Measurements from ENCODE around the gene SLCO2B1. TPM values are rescaled to one million over a fixed set of nuclear protein-coding genes. Genes with fewer than 3 reads are reported as not detected.

SLCO2B1 gene
- total and polyA plus RNA-seq, 2 donors = 13.0 to 14.4 TPM

DNA sequence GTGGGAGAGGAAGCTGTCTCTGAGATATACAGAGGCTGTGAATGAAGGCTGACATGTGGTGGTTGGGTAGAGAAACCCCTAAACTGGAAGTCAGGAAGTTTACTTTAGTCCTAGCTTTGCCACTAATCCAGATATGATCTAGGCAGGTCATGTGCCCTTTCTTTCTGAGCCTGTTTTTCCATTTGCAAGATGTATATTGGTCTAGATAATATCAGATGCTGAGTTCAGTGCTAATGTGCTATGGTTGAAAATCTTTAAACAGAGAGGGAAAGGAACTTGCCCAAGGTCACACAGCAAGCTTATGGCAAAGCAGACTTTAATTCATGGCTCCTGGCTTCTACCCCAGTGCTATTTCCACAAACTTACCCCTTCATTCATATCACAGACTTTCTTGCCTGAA is 63.9 kb downstream of the SLCO2B1 start:
- Histone ChIP-seq H3K36me3 (ENCODE audit: control insufficient read depth in 2 of 2, insufficient read depth in 2 of 2, low read length in 1 of 2) (no peaks in the 10 kb centered on the region), H3K4me1 (ENCODE audit: control insufficient read depth in 2 of 2, insufficient read depth in 2 of 2, low read length in 2 of 2) (no peaks in the 10 kb centered on the region), H3K27me3 (ENCODE audit: control insufficient read depth in 2 of 2, insufficient read depth in 1 of 2, low read length in 1 of 2) (no peaks in the 10 kb centered on the region), H3K27ac (ENCODE audit: low read depth in 1 of 2, low read length in 1 of 2) (no peak overlapping the region), H3K9me3 (ENCODE audit: control insufficient read depth in 2 of 2, insufficient read depth in 1 of 2, low read length in 1 of 2) (no peaks in the 10 kb centered on the region), H3K4me3 (ENCODE audit: low read length in 2 of 2) (no peak overlapping the region)
- DNase-seq (ENCODE audit: low read depth in 6 of 9, low spot score in 9 of 9) = no peak

DNA sequence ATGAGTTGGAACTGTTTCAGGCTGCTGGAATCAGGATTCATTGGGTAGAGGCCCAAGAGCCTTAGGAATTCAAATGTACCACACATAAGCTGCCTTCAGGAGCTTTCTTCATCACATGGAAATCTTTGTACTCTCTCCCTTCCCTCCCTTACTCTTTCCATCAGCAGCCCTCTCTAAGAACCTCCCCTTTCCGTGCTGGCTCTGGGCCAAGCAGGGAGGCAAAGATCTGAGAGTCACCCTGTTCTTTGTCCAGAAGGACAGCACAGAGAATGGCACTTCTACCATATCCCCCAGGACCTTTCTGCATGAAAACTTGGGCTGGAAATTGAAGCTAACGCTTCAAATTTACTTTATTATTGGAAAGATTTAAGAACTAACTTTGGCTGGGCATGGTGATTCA is 69.0 kb downstream of the SLCO2B1 start:
- no peaks in the 10 kb centered on the region for H3K9me3 ChIP-seq (ENCODE audit: control insufficient read depth in 2 of 2, insufficient read depth in 1 of 2, low read length in 1 of 2)
- no peak for DNase-seq (ENCODE audit: low read depth in 6 of 9, low spot score in 9 of 9)
- H3K27me3 ChIP-seq (ENCODE audit: control insufficient read depth in 2 of 2, insufficient read depth in 1 of 2, low read length in 1 of 2) = no peaks in the 10 kb centered on the region
- no peaks in the 10 kb centered on the region for H3K36me3 ChIP-seq (ENCODE audit: control insufficient read depth in 2 of 2, insufficient read depth in 2 of 2, low read length in 1 of 2)
- no peaks in the 10 kb centered on the region for H3K4me1 ChIP-seq (ENCODE audit: control insufficient read depth in 2 of 2, insufficient read depth in 2 of 2, low read length in 2 of 2)
- no peak overlapping the region for H3K4me3 ChIP-seq (ENCODE audit: low read length in 2 of 2)
- WGBS = 61% methylated on average over 2 of the region's 2 CpGs
- no peak overlapping the region for H3K27ac ChIP-seq (ENCODE audit: low read depth in 1 of 2, low read length in 1 of 2)

DNA sequence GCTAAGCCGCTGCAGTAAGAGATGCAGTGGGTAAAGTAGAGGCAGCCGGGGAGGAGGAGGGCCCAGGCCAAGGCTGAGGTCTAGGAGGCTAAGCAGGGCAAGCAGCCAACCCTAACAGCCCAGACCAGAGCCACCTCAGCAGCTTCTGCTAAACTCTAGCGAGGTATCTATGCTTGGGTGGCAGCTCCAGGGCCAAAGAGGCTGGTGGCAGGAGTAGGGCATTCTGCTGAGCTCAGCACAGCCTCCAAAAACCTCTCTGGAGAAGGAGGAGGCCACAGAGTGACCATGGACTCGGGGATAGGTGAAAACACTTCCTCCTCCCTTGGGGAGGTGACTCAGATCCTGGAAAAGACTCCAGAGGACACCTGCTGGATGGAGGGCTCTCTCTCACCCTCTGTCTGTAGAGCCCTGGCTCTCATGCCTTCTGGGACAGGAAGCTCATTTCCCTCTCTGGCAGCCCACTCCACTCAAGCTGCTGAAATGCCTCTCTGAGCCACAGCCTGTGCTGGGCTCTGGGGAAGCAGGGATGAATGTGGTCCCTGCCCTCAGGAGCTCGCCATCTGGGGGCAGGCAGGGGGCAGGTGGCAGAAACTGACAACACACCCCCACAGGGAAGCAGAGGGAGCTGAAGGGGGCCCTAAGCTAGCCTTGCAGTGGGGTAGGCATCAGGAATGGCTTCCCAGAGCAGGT is 73.2 kb downstream of the SLCO2B1 start:
- H3K4me3 ChIP-seq (ENCODE audit: low read length in 2 of 2) = no peak overlapping the region
- H3K27me3 ChIP-seq (ENCODE audit: control insufficient read depth in 2 of 2, insufficient read depth in 1 of 2, low read length in 1 of 2) = peaks cover 0 to 2% of the 10 kb centered on the region in 2 donors
- H3K36me3 ChIP-seq (ENCODE audit: control insufficient read depth in 2 of 2, insufficient read depth in 2 of 2, low read length in 1 of 2) = no peaks in the 10 kb centered on the region
- no peaks in the 10 kb centered on the region for H3K4me1 ChIP-seq (ENCODE audit: control insufficient read depth in 2 of 2, insufficient read depth in 2 of 2, low read length in 2 of 2)
- H3K27ac ChIP-seq (ENCODE audit: low read depth in 1 of 2, low read length in 1 of 2) = no peak overlapping the region
- WGBS = 52% methylated on average over 5 of the region's 5 CpGs
- H3K9me3 ChIP-seq (ENCODE audit: control insufficient read depth in 2 of 2, insufficient read depth in 1 of 2, low read length in 1 of 2) = no peaks in the 10 kb centered on the region
- no peak for DNase-seq (ENCODE audit: low read depth in 6 of 9, low spot score in 9 of 9)

DNA sequence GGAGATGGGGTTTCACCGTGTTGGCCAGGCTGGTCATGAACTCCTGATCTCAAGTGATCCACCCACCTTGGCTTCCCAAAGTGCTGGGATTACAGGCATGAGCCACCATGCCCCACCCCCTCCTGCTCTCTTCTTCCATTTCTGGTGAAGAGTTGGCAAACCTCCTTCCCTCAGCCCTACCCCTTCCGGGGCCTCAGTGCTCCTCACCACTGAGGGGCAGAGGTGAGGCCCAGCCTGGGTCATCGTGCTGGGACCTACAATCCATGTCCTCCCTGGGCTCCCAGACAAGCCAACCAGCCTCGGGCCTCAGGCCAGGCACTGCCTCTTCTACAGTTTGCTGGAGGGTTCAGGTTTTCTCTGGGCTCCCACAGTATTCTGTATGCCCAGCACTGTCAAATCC is 74.9 kb downstream of the SLCO2B1 start:
- H3K36me3 ChIP-seq (ENCODE audit: control insufficient read depth in 2 of 2, insufficient read depth in 2 of 2, low read length in 1 of 2) = no peaks in the 10 kb centered on the region
- H3K4me1 ChIP-seq (ENCODE audit: control insufficient read depth in 2 of 2, insufficient read depth in 2 of 2, low read length in 2 of 2) = no peaks in the 10 kb centered on the region
- no peaks in the 10 kb centered on the region for H3K9me3 ChIP-seq (ENCODE audit: control insufficient read depth in 2 of 2, insufficient read depth in 1 of 2, low read length in 1 of 2)
- 81% methylated on average over 4 of the region's 4 CpGs for WGBS
- H3K4me3 ChIP-seq (ENCODE audit: low read length in 2 of 2) = no peak overlapping the region
- H3K27ac ChIP-seq (ENCODE audit: low read depth in 1 of 2, low read length in 1 of 2) = no peak overlapping the region
- peaks cover 0 to 2% of the 10 kb centered on the region in 2 donors for H3K27me3 ChIP-seq (ENCODE audit: control insufficient read depth in 2 of 2, insufficient read depth in 1 of 2, low read length in 1 of 2)
- DNase-seq (ENCODE audit: low read depth in 6 of 9, low spot score in 9 of 9) = no peak

DNA sequence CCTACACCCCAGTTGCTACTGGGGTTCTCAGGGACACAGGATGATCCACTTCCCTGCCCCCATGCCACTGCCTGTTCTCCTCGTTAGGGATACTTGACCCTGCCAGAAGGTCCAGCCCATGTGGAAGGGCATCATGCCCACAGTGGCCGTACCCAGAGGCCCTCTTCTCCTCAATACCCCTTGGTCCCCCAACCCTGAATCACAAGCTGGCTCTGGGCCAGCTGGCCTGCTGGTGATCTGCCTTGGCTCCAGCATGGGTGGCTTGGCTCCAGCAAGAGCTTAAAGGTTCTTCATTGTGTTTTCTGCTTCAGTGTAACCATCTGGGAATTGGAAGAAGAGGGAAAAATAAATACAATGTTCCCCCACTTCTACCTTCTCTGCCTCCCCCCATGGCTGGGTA is 78.6 kb downstream of the SLCO2B1 start:
- H3K27ac ChIP-seq (ENCODE audit: low read depth in 1 of 2, low read length in 1 of 2) = no peak overlapping the region
- DNase-seq (ENCODE audit: low read depth in 6 of 9, low spot score in 9 of 9) = no peak
- no peaks in the 10 kb centered on the region for H3K36me3 ChIP-seq (ENCODE audit: control insufficient read depth in 2 of 2, insufficient read depth in 2 of 2, low read length in 1 of 2)
- H3K9me3 ChIP-seq (ENCODE audit: control insufficient read depth in 2 of 2, insufficient read depth in 1 of 2, low read length in 1 of 2) = no peaks in the 10 kb centered on the region
- H3K4me3 ChIP-seq (ENCODE audit: low read length in 2 of 2) = no peak overlapping the region
- H3K4me1 ChIP-seq (ENCODE audit: control insufficient read depth in 2 of 2, insufficient read depth in 2 of 2, low read length in 2 of 2) = no peaks in the 10 kb centered on the region
- 87% methylated on average over 2 of the region's 2 CpGs for WGBS
- H3K27me3 ChIP-seq (ENCODE audit: control insufficient read depth in 2 of 2, insufficient read depth in 1 of 2, low read length in 1 of 2) = peaks cover 0 to 2% of the 10 kb centered on the region in 2 donors

DNA sequence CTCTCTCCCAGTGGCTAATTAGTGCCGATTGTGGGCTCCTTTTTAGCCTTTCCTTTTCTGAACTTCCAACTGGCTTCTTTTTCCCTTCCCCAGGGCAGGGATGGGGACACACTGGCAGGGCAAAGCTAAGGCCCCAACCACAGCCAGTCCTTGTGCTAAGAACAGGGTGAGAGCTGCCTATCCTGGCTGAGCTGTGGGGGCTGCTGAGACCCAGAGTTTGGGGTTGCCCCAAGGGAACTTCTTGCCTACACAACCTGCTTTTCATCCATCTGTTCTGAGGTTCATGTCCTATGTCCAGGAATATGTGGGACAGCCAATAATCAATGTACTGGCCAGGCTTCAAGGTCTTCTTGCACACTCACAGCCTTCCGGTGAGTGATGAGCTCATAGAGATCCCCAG is 79.7 kb downstream of the SLCO2B1 start:
- no peak for DNase-seq (ENCODE audit: low read depth in 6 of 9, low spot score in 9 of 9)
- H3K27me3 ChIP-seq (ENCODE audit: control insufficient read depth in 2 of 2, insufficient read depth in 1 of 2, low read length in 1 of 2) = no peaks in the 10 kb centered on the region
- no peaks in the 10 kb centered on the region for H3K9me3 ChIP-seq (ENCODE audit: control insufficient read depth in 2 of 2, insufficient read depth in 1 of 2, low read length in 1 of 2)
- 92% methylated on average over 2 of the region's 2 CpGs for WGBS
- no peaks in the 10 kb centered on the region for H3K4me1 ChIP-seq (ENCODE audit: control insufficient read depth in 2 of 2, insufficient read depth in 2 of 2, low read length in 2 of 2)
- no peaks in the 10 kb centered on the region for H3K36me3 ChIP-seq (ENCODE audit: control insufficient read depth in 2 of 2, insufficient read depth in 2 of 2, low read length in 1 of 2)
- H3K4me3 ChIP-seq (ENCODE audit: low read length in 2 of 2) = no peak overlapping the region
- H3K27ac ChIP-seq (ENCODE audit: low read depth in 1 of 2, low read length in 1 of 2) = no peak overlapping the region

DNA sequence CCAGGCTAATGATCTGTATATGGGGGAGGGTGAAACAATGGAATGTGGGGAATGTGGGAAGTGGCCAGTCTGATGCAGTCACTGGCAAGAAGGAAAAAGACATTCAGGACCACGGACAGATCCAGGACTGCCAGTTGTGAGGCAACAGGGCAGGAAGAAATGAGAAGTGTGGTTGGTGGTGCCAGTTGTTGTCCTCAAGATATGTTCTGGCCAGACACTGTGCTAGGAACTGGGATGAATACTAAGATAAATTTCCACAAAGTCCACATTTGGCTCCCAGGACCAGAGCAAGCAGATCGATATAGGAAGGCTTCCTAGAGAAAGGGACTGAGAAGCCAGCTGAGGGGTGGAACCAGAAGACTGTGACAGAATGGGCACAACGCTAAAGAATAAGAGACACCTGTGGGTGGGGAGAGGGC is 82.9 kb downstream of the SLCO2B1 start:
- peak in 5 of 9 donors; percentile 17 to 46 (median 33) for DNase-seq (ENCODE audit: low read depth in 6 of 9, low spot score in 9 of 9)
- no peak overlapping the region for H3K27ac ChIP-seq (ENCODE audit: low read depth in 1 of 2, low read length in 1 of 2)
- H3K27me3 ChIP-seq (ENCODE audit: control insufficient read depth in 2 of 2, insufficient read depth in 1 of 2, low read length in 1 of 2) = peaks cover 0 to 23% of the 10 kb centered on the region in 2 donors
- no peaks in the 10 kb centered on the region for H3K4me1 ChIP-seq (ENCODE audit: control insufficient read depth in 2 of 2, insufficient read depth in 2 of 2, low read length in 2 of 2)
- no peaks in the 10 kb centered on the region for H3K9me3 ChIP-seq (ENCODE audit: control insufficient read depth in 2 of 2, insufficient read depth in 1 of 2, low read length in 1 of 2)
- H3K4me3 ChIP-seq (ENCODE audit: low read length in 2 of 2) = no peak overlapping the region
- 54% methylated on average over 3 of the region's 3 CpGs for WGBS
- no peaks in the 10 kb centered on the region for H3K36me3 ChIP-seq (ENCODE audit: control insufficient read depth in 2 of 2, insufficient read depth in 2 of 2, low read length in 1 of 2)

DNA sequence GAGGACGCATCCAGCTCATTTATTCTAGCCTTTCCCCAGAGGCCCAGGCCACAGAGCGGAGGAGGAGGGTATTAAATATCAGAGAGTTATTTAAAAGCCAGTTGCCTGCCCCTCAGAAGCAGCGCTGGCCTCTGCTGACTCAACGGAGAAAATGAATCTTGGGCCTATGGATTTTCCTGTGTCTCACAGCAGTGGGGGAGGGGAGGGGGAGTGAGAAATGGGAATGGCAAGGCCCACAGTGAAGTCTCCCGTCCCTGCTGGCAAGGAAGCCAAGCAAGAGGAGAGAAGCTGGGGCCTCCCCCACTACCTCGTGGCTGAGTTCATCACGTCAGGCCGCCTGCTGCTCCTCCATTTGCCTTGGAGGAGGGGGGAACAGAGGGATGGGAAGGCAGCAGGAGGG is 85.2 kb downstream of the SLCO2B1 start:
- Histone ChIP-seq H3K9me3 (ENCODE audit: control insufficient read depth in 2 of 2, insufficient read depth in 1 of 2, low read length in 1 of 2) (no peaks in the 10 kb centered on the region), H3K27ac (ENCODE audit: low read depth in 1 of 2, low read length in 1 of 2) (no peak overlapping the region), H3K4me1 (ENCODE audit: control insufficient read depth in 2 of 2, insufficient read depth in 2 of 2, low read length in 2 of 2) (peaks cover 3 to 4% of the 10 kb centered on the region in 2 donors), H3K36me3 (ENCODE audit: control insufficient read depth in 2 of 2, insufficient read depth in 2 of 2, low read length in 1 of 2) (no peaks in the 10 kb centered on the region), H3K27me3 (ENCODE audit: control insufficient read depth in 2 of 2, insufficient read depth in 1 of 2, low read length in 1 of 2) (peaks cover 13 to 45% of the 10 kb centered on the region in 2 donors), H3K4me3 (ENCODE audit: low read length in 2 of 2) (no peak overlapping the region)
- WGBS = 55% methylated on average over 8 of the region's 8 CpGs
- DNase-seq (ENCODE audit: low read depth in 6 of 9, low spot score in 9 of 9) = no peak

DNA sequence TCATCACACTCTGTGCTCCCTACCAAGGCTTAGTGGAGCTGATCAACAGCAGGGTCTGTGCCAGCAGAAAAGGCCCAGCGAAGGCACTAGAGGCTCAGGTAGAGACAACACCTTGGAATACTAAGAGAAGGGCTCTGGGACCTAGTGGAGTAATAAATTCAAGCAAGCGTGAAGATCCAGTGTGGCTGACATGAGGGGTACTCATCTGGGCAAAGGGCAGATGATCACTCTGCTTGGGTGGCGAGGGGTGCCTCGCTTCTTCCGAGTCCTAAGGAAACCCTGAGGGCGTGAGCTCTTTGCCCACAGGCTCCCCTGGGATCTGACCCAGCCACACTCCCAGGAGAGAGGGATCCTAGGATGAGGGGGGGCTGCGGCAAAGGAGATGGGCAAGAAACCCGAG is 86.1 kb downstream of the SLCO2B1 start:
- peaks cover 23 to 49% of the 10 kb centered on the region in 2 donors for H3K27me3 ChIP-seq (ENCODE audit: control insufficient read depth in 2 of 2, insufficient read depth in 1 of 2, low read length in 1 of 2)
- no peak for DNase-seq (ENCODE audit: low read depth in 6 of 9, low spot score in 9 of 9)
- H3K4me1 ChIP-seq (ENCODE audit: control insufficient read depth in 2 of 2, insufficient read depth in 2 of 2, low read length in 2 of 2) = peaks cover 3 to 7% of the 10 kb centered on the region in 2 donors
- no peak overlapping the region for H3K27ac ChIP-seq (ENCODE audit: low read depth in 1 of 2, low read length in 1 of 2)
- WGBS = 92% methylated on average over 8 of the region's 8 CpGs
- H3K9me3 ChIP-seq (ENCODE audit: control insufficient read depth in 2 of 2, insufficient read depth in 1 of 2, low read length in 1 of 2) = no peaks in the 10 kb centered on the region
- no peaks in the 10 kb centered on the region for H3K36me3 ChIP-seq (ENCODE audit: control insufficient read depth in 2 of 2, insufficient read depth in 2 of 2, low read length in 1 of 2)
- H3K4me3 ChIP-seq (ENCODE audit: low read length in 2 of 2) = no peak overlapping the region
